ENCODE results near the gene KCNQ1.

The KCNQ1 gene

GRCh38 chr11:2869561-2870427, 425.0 kb downstream of the KCNQ1 start:
- Histone ChIP-seq H3K9ac (ENCODE audit: low read length) (no peak overlapping the region), H3K4me3 (ENCODE audit: insufficient read depth, low read length, poor library complexity, severe bottlenecking) (no peak overlapping the region), H3K79me2 (ENCODE audit: insufficient read depth, low read length) (no peaks in the 10 kb centered on the region), H3K36me3 (ENCODE audit: low read length) (no peaks in the 10 kb centered on the region), H3K4me2 (ENCODE audit: low read depth, low read length, poor library complexity, severe bottlenecking) (no peak overlapping the region), H3F3A (ENCODE audit: insufficient read depth) (no peaks in the 10 kb centered on the region), H3K27me3 (ENCODE audit: low read length) (no peaks in the 10 kb centered on the region), H3K27ac (ENCODE audit: low read depth, low read length) (no peak overlapping the region), H4K20me1 (ENCODE audit: low read depth, low read length) (no peaks in the 10 kb centered on the region), H3K9me2 (replicated peaks; ENCODE audit: insufficient read depth, low read length) (no peaks in the 10 kb centered on the region), H3K9me3 (ENCODE audit: insufficient read depth, low read length) (no peaks in the 10 kb centered on the region), H2AFZ (ENCODE audit: low read depth, low read length, severe bottlenecking) (no peak overlapping the region)
- TF ChIP-seq EZH2phosphoT487 (conservative IDR thresholded peaks at IDR 0.05; ENCODE audit: low read length) = no peak
- no peak for TF ChIP-seq CTCF (IDR thresholded peaks at IDR 0.05; ENCODE audit: insufficient read depth, low read length, poor library complexity, severe bottlenecking)

DNA sequence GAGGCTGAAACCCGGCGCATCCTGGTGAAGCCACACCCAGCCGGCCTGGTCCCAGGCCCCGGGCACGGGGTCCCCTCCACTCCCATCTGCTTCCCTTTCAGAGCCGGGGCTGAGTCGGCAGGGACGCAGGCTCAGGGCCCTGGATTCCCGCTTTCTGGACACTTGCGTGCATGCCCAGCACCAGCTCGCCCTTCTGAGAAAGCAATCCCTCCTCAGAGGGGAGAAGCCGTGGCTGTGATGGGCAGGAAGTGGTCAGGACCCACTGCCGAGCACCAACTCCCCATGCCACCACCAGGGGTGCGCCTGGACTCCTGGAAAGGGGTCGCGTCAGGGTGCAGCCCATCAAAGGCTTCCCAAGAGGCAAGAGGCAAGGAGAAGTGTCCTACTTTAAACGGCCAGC, 425.7 kb downstream of the KCNQ1 start:
- no peak overlapping the region for H3K27ac ChIP-seq (ENCODE audit: low read depth, low read length)
- no peaks in the 10 kb centered on the region for H4K20me1 ChIP-seq (ENCODE audit: low read depth, low read length)
- no peak overlapping the region for H2AFZ ChIP-seq (ENCODE audit: low read depth, low read length, severe bottlenecking)
- H3K9ac ChIP-seq (ENCODE audit: low read length) = no peak overlapping the region
- H3K4me2 ChIP-seq (ENCODE audit: low read depth, low read length, poor library complexity, severe bottlenecking) = no peak overlapping the region
- no peak overlapping the region for H3K4me3 ChIP-seq (ENCODE audit: insufficient read depth, low read length, poor library complexity, severe bottlenecking)
- no peaks in the 10 kb centered on the region for H3K9me3 ChIP-seq (ENCODE audit: insufficient read depth, low read length)
- H3K79me2 ChIP-seq (ENCODE audit: insufficient read depth, low read length) = no peaks in the 10 kb centered on the region
- no peaks in the 10 kb centered on the region for H3K9me2 ChIP-seq (replicated peaks; ENCODE audit: insufficient read depth, low read length)
- TF ChIP-seq EZH2phosphoT487 (conservative IDR thresholded peaks at IDR 0.05; ENCODE audit: low read length) (no peak), CTCF (IDR thresholded peaks at IDR 0.05; ENCODE audit: insufficient read depth, low read length, poor library complexity, severe bottlenecking) (no peak)
- no peaks in the 10 kb centered on the region for H3K36me3 ChIP-seq (ENCODE audit: low read length)
- H3F3A ChIP-seq (ENCODE audit: insufficient read depth) = no peaks in the 10 kb centered on the region
- no peaks in the 10 kb centered on the region for H3K27me3 ChIP-seq (ENCODE audit: low read length)

DNA sequence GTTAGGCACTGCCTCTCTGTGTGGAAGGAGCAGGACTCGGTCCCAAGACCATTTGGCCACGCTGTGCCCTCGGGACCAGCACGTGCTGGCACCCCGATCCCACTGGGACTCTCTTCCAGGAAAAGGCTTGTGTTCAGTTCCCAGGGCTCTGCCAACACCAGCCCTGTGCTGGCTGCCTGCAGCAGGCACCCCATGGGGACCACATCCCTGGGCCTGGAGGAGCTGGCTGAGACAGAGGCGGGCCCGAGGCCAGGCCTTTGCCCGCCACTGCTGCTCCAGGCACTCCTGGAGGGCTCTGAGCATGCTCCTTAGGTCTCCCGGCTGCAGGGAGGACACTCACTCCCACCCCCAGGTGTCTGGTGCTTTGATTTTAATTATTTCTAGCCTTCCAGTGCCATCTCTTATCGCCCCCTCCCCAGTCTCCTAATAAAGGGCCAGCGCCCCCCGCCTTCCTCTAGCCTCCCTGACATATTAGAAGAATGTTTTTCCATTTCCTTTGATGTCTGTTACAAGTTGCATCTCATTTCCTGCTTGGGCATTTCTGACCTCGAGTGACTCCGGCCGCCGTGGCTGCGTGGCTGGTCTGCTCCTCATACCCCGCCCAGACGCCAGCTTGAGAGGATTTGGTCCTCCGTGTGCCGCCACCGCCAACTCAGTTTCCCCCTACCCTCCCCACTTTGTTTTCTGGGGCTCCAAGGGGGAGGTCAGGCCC, 426.3 kb downstream of the KCNQ1 start:
- Histone ChIP-seq H3K27ac (ENCODE audit: low read depth, low read length) (no peak overlapping the region), H3K9me3 (ENCODE audit: insufficient read depth, low read length) (no peaks in the 10 kb centered on the region), H3K27me3 (ENCODE audit: low read length) (no peaks in the 10 kb centered on the region), H3K4me2 (ENCODE audit: low read depth, low read length, poor library complexity, severe bottlenecking) (no peak overlapping the region), H4K20me1 (ENCODE audit: low read depth, low read length) (no peaks in the 10 kb centered on the region), H3K9me2 (replicated peaks; ENCODE audit: insufficient read depth, low read length) (no peaks in the 10 kb centered on the region), H3K36me3 (ENCODE audit: low read length) (no peaks in the 10 kb centered on the region), H3F3A (ENCODE audit: insufficient read depth) (no peaks in the 10 kb centered on the region), H3K4me3 (ENCODE audit: insufficient read depth, low read length, poor library complexity, severe bottlenecking) (no peak overlapping the region), H2AFZ (ENCODE audit: low read depth, low read length, severe bottlenecking) (no peak overlapping the region), H3K9ac (ENCODE audit: low read length) (no peak overlapping the region), H3K79me2 (ENCODE audit: insufficient read depth, low read length) (no peaks in the 10 kb centered on the region)
- TF ChIP-seq EZH2phosphoT487 (conservative IDR thresholded peaks at IDR 0.05; ENCODE audit: low read length) (no peak), CTCF (IDR thresholded peaks at IDR 0.05; ENCODE audit: insufficient read depth, low read length, poor library complexity, severe bottlenecking) (no peak)
